A549 (cell line): ENCODE results near the gene APH1B. TPM values are rescaled to one million over a fixed set of nuclear protein-coding genes. Genes with fewer than 3 reads are reported as not detected.

Experiments
- ATAC-seq, 2 experiments: fragments of 200-7000 bp in 1 of 2; fragments of >200 bp in 1 of 2; cut with Nextera tagmentation in 1 of 2; cut with Tn5 transposase in 1 of 2; 3 replicates each; pipeline versions ENCODE4 v1.8.0 to v1.9.1; 2018 to 2020; ENCODE audit warnings: mild to moderate bottlenecking in 1 of 2, moderate library complexity in 1 of 2
- CTCF ChIA-PET: fragments of 300-600 bp; sonication (Branson Sonifier 250); formaldehyde crosslinking; extraction: SDS; loops from one replicate; lab custom pipeline; 2021; ENCODE audit warnings: antibody characterized with exemption, inconsistent platforms; lab: Yijun Ruan, JAX
- POLR2A ChIA-PET: fragments of 350-600 bp; formaldehyde crosslinking; extraction: SDS; loops from one replicate; lab custom pipeline; 2021; ENCODE audit warnings: antibody characterized with exemption, inconsistent platforms; lab: Yijun Ruan, JAX
- DNase-seq, 2 experiments: peaks; one replicate each; pipeline versions ENCODE4 v3.0.0 to v3.0.0-alpha.2; 2011 to 2016; ENCODE audit warnings: low read depth in 1 of 2, low spot score in 1 of 2
- FAIRE-seq: peaks from 2 replicates; lab custom pipeline; 2011; peaks lifted over from hg19 to GRCh38; lab: Jason Lieb, UNC
- H3K27ac ChIP-seq, 2 experiments: fragments of >200 bp; sonication (Bioruptor Twin); formaldehyde crosslinking; 3 replicates each; pipeline ENCODE4 v1.5.1; 2016 to 2017
- H3K4me1 ChIP-seq: fragments of >200 bp; sonication (Bioruptor Twin); formaldehyde crosslinking; 3 replicates; pipeline ENCODE4 v1.6.1; 2016
- H3K4me2 ChIP-seq: fragments of >200 bp; sonication (Bioruptor Twin); formaldehyde crosslinking; 3 replicates; pipeline ENCODE4 v1.6.1; 2016
- H3K4me3 ChIP-seq: fragments of >200 bp; sonication (Bioruptor Twin); formaldehyde crosslinking; 3 replicates; pipeline ENCODE4 v1.5.1; 2016
- H3K9me3 ChIP-seq: fragments of >200 bp; sonication (Bioruptor Twin); formaldehyde crosslinking; 3 replicates; pipeline ENCODE4 v1.6.1; 2016
- BHLHE40 ChIP-seq: IDR thresholded peaks from 2 replicates; pipeline ENCODE4 v1.6.1; 2012; ENCODE audit warnings: low read depth, low read length, inconsistent platforms
- CBX2 ChIP-seq: fragments of 200-600 bp; sonication (generic); IDR thresholded peaks from 2 replicates; pipeline ENCODE4 v1.6.1; 2016; ENCODE audit warnings: low read depth, mild to moderate bottlenecking, borderline replicate concordance
- EHMT2 ChIP-seq: fragments of 200-600 bp; sonication (generic); IDR thresholded peaks from 2 replicates; pipeline ENCODE4 v1.6.1; 2016; ENCODE audit warnings: antibody characterized with exemption, low read depth, mild to moderate bottlenecking, moderate library complexity
- EP300 ChIP-seq, 2 experiments: fragments of >200 bp; sonication (Bioruptor Twin); formaldehyde crosslinking; IDR thresholded peaks; 2 replicates in 1 of 2; 3 replicates in 1 of 2; pipeline ENCODE4 v1.6.1; 2016 to 2017
- HEYL ChIP-seq: fragments of 250-450 bp; sonication (Bioruptor Pico); IDR thresholded peaks from 2 replicates; pipeline ENCODE4 v1.8.0; 2021; ENCODE audit warnings: mild to moderate bottlenecking, moderate library complexity
- HOXB5 ChIP-seq: fragments of 250-450 bp; sonication (Bioruptor Pico); IDR thresholded peaks from 2 replicates; pipeline ENCODE4 v1.5.0; 2020; ENCODE audit warnings: mild to moderate bottlenecking, moderate library complexity
- JUN ChIP-seq, 2 experiments: fragments of >200 bp; sonication (Bioruptor Twin); formaldehyde crosslinking; IDR thresholded peaks; 2 replicates in 1 of 2; 3 replicates in 1 of 2; pipeline ENCODE4 v1.6.1; 2016 to 2017
- JUNB ChIP-seq: fragments of >200 bp; sonication (Bioruptor Twin); formaldehyde crosslinking; IDR thresholded peaks from 2 replicates; pipeline ENCODE4 v1.6.1; 2016
- KDM1A ChIP-seq: fragments of 200-600 bp; sonication (generic); IDR thresholded peaks from 2 replicates; pipeline ENCODE4 v1.6.1; 2016; ENCODE audit warnings: low read depth, mild to moderate bottlenecking
- MYC ChIP-seq: IDR thresholded peaks from 2 replicates; pipeline ENCODE4 v1.6.1; 2012; ENCODE audit warnings: mild to moderate bottlenecking, inconsistent platforms, low read length, improper control_type of control experiment, borderline replicate concordance
- NPAS2 ChIP-seq: fragments of 250-450 bp; sonication (Bioruptor Pico); IDR thresholded peaks from 2 replicates; pipeline ENCODE4 v1.8.0; 2022; ENCODE audit warnings: mild to moderate bottlenecking, moderate library complexity, borderline replicate concordance
- PHF8 ChIP-seq: fragments of 200-600 bp; sonication (generic); IDR thresholded peaks from 2 replicates; pipeline ENCODE4 v1.6.1; 2016; ENCODE audit warnings: low read depth, mild to moderate bottlenecking, antibody characterized with exemption, moderate library complexity, borderline replicate concordance
- POLR2AphosphoS2 ChIP-seq: conservative IDR thresholded peaks from 2 replicates; pipeline ENCODE4 v1.6.1; 2012; ENCODE audit warnings: low read length, improper control_type of control experiment, inconsistent platforms
- RARB ChIP-seq: fragments of 250-450 bp; sonication (Bioruptor Pico); IDR thresholded peaks from 2 replicates; pipeline ENCODE4 v1.8.0; 2021; ENCODE audit warnings: mild to moderate bottlenecking, moderate library complexity
- SREBF2 ChIP-seq: fragments of 450-650 bp; IDR thresholded peaks from 2 replicates; pipeline ENCODE4 v1.6.1; 2014; ENCODE audit warnings: mild to moderate bottlenecking, moderate library complexity
- TP53 ChIP-seq: fragments of 250-450 bp; sonication (Bioruptor Pico); IDR thresholded peaks from 2 replicates; pipeline ENCODE4 v1.5.0; 2021; ENCODE audit warnings: mild to moderate bottlenecking, moderate library complexity
- ZC3H11A ChIP-seq: fragments of 450-650 bp; IDR thresholded peaks from 2 replicates; pipeline ENCODE4 v1.6.1; 2014; ENCODE audit warnings: antibody characterized with exemption, mild to moderate bottlenecking
- ZFP36 ChIP-seq: fragments of 450-650 bp; IDR thresholded peaks from 2 replicates; pipeline ENCODE4 v1.6.1; 2014; ENCODE audit warnings: borderline replicate concordance; ENCODE audit not compliant: partially characterized antibody
- WGBS: methylation state at CpG from one replicate; pipeline ENCODE4 v1.1.6; 2017; ENCODE audit errors: missing lambda C conversion rate; 5-methylcytosine and 5-hydroxymethylcytosine counted together
- polyA plus RNA-seq, 4 experiments: library from polyadenylated mRNA; depleted of rRNA in 3 of 4; stranded (reverse); fragments of >200 nt; fragmentation: RNase III in 1 of 4; extraction: RNeasy Plus Mini Kit Qiagen cat#74134 plus additional on column Dnase treatment in 1 of 4; gene quantifications; 2 replicates in 3 of 4; 3 replicates in 1 of 4; pipeline ENCODE4 v1.2.3, GENCODE V29; 2011 to 2017
- TF ChIP-seq, protein P1 (sequence below): fragments of 200-600 bp; sonication (generic); IDR thresholded peaks from 2 replicates; pipeline ENCODE4 v1.6.1; 2016; ENCODE audit warnings: antibody characterized with exemption, mild to moderate bottlenecking, moderate library complexity
- TF ChIP-seq, protein P2 (sequence below): fragments of 150-350 bp; IDR thresholded peaks from 2 replicates; pipeline ENCODE4 v1.6.1; 2014; ENCODE audit warnings: low read depth, mild to moderate bottlenecking, low read length
- TF ChIP-seq, protein P3 (sequence below): IDR thresholded peaks from 2 replicates; pipeline ENCODE4 v1.6.1; 2012
- TF ChIP-seq, protein P4 (sequence below): IDR thresholded peaks from 2 replicates; pipeline ENCODE4 v1.6.1; 2012
- TF ChIP-seq, protein P5 (sequence below): fragments of 250-450 bp; sonication (Bioruptor Pico); IDR thresholded peaks from 2 replicates; pipeline ENCODE4 v1.5.0; 2020; ENCODE audit warnings: low read depth, mild to moderate bottlenecking, moderate library complexity

The APH1B gene
- polyA plus RNA-seq, 2 of the 4 experiments (the other 2 are of a cell fraction), result 16.4 to 28.5 TPM

DNA sequence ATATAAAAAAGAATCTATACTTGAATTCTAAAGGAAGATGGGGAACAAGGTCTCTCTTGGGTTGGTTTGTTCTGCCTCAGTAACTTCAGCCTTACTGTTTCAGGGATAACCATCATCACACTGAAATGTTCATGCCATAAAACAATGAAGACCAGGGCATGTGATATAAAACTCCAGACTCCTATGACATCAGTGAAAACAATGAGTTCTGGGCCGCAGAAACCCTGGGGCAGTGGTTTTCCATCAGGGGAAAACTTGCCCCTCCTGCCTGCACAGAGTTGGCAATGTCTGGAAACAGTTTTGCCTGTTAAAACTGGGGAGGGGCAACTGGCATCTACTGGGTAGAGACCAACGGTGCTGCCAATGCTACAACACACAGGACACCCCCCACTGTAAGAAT, 57.4 kb downstream of the APH1B start:
- Histone ChIP-seq H3K4me1 (peaks cover 19% of the 10 kb centered on the region), H3K4me2 (no peak overlapping the region), H3K4me3 (no peak overlapping the region), H3K9me3 (no peaks in the 10 kb centered on the region), H3K27ac (no peak overlapping the region; a peak in 1 of 6 replicates)
- DNase-seq (no peak), ATAC-seq (no peak), FAIRE-seq (no peak)
- ChIA-PET CTCF (no interaction called here), POLR2A (no interaction called here)
- whole genome bisulfite sequencing, result 80% methylated on average over 2 of the region's 2 CpGs
- TF ChIP-seq, protein P1, sequence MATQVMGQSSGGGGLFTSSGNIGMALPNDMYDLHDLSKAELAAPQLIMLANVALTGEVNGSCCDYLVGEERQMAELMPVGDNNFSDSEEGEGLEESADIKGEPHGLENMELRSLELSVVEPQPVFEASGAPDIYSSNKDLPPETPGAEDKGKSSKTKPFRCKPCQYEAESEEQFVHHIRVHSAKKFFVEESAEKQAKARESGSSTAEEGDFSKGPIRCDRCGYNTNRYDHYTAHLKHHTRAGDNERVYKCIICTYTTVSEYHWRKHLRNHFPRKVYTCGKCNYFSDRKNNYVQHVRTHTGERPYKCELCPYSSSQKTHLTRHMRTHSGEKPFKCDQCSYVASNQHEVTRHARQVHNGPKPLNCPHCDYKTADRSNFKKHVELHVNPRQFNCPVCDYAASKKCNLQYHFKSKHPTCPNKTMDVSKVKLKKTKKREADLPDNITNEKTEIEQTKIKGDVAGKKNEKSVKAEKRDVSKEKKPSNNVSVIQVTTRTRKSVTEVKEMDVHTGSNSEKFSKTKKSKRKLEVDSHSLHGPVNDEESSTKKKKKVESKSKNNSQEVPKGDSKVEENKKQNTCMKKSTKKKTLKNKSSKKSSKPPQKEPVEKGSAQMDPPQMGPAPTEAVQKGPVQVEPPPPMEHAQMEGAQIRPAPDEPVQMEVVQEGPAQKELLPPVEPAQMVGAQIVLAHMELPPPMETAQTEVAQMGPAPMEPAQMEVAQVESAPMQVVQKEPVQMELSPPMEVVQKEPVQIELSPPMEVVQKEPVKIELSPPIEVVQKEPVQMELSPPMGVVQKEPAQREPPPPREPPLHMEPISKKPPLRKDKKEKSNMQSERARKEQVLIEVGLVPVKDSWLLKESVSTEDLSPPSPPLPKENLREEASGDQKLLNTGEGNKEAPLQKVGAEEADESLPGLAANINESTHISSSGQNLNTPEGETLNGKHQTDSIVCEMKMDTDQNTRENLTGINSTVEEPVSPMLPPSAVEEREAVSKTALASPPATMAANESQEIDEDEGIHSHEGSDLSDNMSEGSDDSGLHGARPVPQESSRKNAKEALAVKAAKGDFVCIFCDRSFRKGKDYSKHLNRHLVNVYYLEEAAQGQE, result no peak
- TF ChIP-seq, protein P2, sequence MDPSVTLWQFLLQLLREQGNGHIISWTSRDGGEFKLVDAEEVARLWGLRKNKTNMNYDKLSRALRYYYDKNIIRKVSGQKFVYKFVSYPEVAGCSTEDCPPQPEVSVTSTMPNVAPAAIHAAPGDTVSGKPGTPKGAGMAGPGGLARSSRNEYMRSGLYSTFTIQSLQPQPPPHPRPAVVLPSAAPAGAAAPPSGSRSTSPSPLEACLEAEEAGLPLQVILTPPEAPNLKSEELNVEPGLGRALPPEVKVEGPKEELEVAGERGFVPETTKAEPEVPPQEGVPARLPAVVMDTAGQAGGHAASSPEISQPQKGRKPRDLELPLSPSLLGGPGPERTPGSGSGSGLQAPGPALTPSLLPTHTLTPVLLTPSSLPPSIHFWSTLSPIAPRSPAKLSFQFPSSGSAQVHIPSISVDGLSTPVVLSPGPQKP, result no peak
- TF ChIP-seq, protein P3, sequence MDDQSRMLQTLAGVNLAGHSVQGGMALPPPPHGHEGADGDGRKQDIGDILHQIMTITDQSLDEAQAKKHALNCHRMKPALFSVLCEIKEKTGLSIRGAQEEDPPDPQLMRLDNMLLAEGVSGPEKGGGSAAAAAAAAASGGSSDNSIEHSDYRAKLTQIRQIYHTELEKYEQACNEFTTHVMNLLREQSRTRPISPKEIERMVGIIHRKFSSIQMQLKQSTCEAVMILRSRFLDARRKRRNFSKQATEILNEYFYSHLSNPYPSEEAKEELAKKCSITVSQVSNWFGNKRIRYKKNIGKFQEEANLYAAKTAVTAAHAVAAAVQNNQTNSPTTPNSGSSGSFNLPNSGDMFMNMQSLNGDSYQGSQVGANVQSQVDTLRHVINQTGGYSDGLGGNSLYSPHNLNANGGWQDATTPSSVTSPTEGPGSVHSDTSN, result no peak
- TF ChIP-seq MYC (no peak), JUNB (no peak), SREBF2 (no peak), JUN (IDR thresholded peaks at IDR 0.05) (no peak), CBX2 (no peak)
- TF ChIP-seq, protein P4, sequence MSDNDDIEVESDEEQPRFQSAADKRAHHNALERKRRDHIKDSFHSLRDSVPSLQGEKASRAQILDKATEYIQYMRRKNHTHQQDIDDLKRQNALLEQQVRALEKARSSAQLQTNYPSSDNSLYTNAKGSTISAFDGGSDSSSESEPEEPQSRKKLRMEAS, result no peak

DNA sequence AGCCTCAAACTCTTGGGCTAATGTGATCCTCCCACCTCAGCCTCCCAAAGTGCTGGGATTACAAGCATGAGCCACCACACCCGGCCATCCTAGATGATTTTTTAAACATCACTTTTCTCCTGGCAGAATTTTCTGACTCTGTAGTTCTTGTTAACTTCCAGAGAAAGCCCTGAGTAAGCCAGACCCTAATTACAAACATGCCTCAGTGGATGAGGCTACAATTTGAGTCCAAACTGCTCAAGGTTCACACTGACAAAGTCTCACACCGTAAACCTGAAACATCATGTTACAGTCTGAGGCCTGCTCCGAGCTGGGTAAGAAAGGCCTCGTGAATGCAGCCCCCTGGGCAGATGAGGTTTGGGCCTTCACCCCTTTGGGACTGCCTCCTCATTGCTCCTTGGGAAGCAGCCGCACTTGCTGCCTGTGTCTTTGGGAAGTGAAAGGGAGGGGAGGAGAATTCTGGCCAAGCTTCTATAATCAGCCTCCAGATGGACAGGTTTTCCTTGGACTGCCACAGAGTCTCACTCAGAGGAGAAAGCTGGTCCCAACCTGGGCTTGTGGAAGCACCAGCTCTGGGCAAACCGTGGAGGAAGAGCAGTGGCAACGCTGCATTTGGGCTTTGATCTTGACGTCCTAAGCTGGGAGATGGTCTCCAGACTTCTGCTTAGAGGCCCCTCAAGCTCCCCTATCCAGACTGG, 58.3 kb downstream of the APH1B start:
- POLR2A ChIA-PET, result no interaction called here
- DNase-seq (no peak), FAIRE-seq (no peak), ATAC-seq (no peak)
- no peak for TF ChIP-seq ZFP36
- TF ChIP-seq TP53 (CRISPR knock-in tag), result no peak
- H3K9me3 ChIP-seq, result no peaks in the 10 kb centered on the region
- H3K4me2 ChIP-seq, result no peak overlapping the region
- CTCF ChIA-PET, result interaction anchor here (0.9 to 1.5 kb wide), 4 partner anchors 33 to 47 kb away, joined by 3 to 5 read pairs (median 4); no protein-coding TSS in a partner anchor
- no peak overlapping the region for H3K4me3 ChIP-seq
- H3K27ac ChIP-seq, result no peak overlapping the region
- 82% methylated on average over 8 of the region's 8 CpGs for WGBS
- peaks cover 19% of the 10 kb centered on the region for H3K4me1 ChIP-seq

DNA sequence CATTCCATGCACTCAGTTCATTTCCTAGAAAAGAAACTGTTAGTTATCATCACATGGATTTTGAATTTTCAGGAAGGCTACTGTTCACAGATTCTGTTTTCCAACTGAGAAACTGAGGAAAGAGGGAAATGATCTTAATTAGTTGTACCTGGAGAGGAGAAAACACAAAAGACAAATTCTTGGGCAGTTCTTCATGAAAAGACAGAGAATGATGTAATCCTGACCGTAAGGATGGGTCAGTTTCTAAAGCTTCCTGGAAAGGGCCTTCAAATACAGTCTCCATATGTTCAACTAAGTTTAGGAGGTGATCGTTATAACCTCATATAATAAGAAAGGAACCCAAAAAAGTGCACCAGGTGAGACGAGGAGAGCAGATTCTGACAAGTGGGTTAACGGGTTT, 59.6 kb downstream of the APH1B start:
- 94% methylated on average over 4 of the region's 4 CpGs for WGBS
- CTCF ChIA-PET, result interaction anchor here (0.6 to 1.5 kb wide), 4 partner anchors 24 to 194 kb away, joined by 3 to 5 read pairs (median 3); no protein-coding TSS in a partner anchor
- peaks cover 19% of the 10 kb centered on the region for H3K4me1 ChIP-seq

More for the DNA sequence above, 59.6 kb downstream of the APH1B start:
- POLR2A ChIA-PET, result no interaction called here
- no peak for TF ChIP-seq KDM1A
- TF ChIP-seq EHMT2, result no peak
- no peak for TF ChIP-seq PHF8
- no peak for TF ChIP-seq BHLHE40
- TF ChIP-seq EP300 (IDR thresholded peaks at IDR 0.05), result no peak
- TF ChIP-seq ZC3H11A, result no peak
- TF ChIP-seq POLR2AphosphoS2, result no peak
- TF ChIP-seq CBX2, result no peak
- no peak for TF ChIP-seq NPAS2 (CRISPR knock-in tag)
- no peak for TF ChIP-seq MYC
- no peak for TF ChIP-seq JUN (IDR thresholded peaks at IDR 0.05)
- TF ChIP-seq SREBF2, result no peak
- no peak for TF ChIP-seq HOXB5 (CRISPR knock-in tag)
- no peak for TF ChIP-seq RARB
- no peak for TF ChIP-seq HEYL (CRISPR knock-in tag)
- TF ChIP-seq, protein P5, sequence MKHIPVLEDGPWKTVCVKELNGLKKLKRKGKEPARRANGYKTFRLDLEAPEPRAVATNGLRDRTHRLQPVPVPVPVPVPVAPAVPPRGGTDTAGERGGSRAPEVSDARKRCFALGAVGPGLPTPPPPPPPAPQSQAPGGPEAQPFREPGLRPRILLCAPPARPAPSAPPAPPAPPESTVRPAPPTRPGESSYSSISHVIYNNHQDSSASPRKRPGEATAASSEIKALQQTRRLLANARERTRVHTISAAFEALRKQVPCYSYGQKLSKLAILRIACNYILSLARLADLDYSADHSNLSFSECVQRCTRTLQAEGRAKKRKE (CRISPR knock-in tag), result no peak
- Histone ChIP-seq H3K9me3 (no peaks in the 10 kb centered on the region), H3K27ac (no peak overlapping the region), H3K4me2 (no peak overlapping the region), H3K4me3 (no peak overlapping the region)
- no peak for DNase-seq
- FAIRE-seq, result no peak
- no peak for ATAC-seq
